NB4 (cell line): ENCODE results near the gene CYB561.
A peak's percentile ranks its signal among the peaks of the same experiment; 100 is the strongest.

ENCODE experiments used
- DNase-seq: peaks from one replicate; pipeline ENCODE4 v3.0.0; 2010; ENCODE audit warnings: low read depth
- H3K4me3 ChIP-seq: one replicate; pipeline ENCODE4 v1.5.1; 2011; ENCODE audit warnings: mild to moderate bottlenecking, low read depth, low read length, moderate library complexity
- CTCF ChIP-seq: IDR thresholded peaks from one replicate; pipeline ENCODE4 v1.5.1; 2012; ENCODE audit warnings: low read depth, low read length
- MAX ChIP-seq: IDR thresholded peaks from 2 replicates; pipeline ENCODE4 v1.6.1; 2011; ENCODE audit warnings: low read depth, low read length
- MYC ChIP-seq: IDR thresholded peaks from 2 replicates; pipeline ENCODE4 v1.6.1; 2011; ENCODE audit warnings: low read depth, low read length
- POLR2A ChIP-seq: IDR thresholded peaks from 2 replicates; pipeline ENCODE4 v1.6.1; 2011; ENCODE audit warnings: mild to moderate bottlenecking; ENCODE audit not compliant: insufficient read length; ENCODE audit errors: extremely low read depth

CYB561 gene

DNA sequence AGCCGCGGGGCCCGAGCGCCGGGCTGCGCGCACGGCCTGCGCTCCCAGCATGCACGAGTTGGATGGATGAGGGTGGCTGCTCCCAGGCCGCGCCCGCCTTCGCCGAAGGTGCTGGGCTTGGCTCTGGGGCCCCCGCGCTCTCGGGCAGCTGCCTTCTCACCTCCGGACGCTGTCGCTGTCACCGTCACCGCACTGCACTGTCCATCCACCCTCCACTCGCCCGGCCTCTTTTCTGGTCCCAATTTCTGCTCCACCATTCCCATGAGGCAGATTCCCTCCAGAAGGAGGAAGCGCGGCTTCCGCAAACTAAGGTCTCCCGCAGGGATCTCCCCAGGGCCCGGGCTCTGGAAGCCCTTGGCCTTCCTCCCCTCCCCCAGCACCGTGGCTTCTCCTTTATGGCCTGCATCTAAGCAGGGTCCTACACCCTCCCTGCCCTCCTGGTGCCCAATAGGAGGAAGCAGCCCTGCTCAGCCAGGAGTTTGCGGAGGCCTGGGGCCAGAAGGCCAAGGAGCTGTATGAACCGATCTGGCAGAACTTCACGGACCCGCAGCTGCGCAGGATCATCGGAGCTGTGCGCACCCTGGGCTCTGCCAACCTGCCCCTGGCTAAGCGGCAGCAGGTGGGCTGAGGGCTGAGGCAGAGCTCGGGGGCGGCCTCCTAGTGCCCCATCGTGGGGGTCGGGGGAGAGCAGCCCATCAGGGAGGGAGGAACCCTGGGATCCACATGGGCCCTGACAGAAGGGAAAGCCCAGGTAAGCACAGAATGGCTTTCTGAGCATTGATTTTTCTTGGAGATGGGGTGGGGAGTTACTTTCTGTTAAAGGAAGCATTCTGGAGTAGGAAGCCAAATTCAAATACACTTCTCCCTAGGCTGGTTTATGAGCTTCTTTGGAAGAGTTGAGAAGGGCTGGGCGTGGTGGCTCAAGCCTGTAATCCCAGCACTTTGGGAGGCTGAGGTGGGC lies 31.7 kb upstream of the CYB561 start:
- DNase-seq, result peak; percentile 62
- no peak for TF ChIP-seq MAX
- TF ChIP-seq POLR2A, result no peak
- TF ChIP-seq CTCF, result no peak
- no peak for TF ChIP-seq MYC
- peak overlapping the region; percentile 21 for H3K4me3 ChIP-seq

DNA sequence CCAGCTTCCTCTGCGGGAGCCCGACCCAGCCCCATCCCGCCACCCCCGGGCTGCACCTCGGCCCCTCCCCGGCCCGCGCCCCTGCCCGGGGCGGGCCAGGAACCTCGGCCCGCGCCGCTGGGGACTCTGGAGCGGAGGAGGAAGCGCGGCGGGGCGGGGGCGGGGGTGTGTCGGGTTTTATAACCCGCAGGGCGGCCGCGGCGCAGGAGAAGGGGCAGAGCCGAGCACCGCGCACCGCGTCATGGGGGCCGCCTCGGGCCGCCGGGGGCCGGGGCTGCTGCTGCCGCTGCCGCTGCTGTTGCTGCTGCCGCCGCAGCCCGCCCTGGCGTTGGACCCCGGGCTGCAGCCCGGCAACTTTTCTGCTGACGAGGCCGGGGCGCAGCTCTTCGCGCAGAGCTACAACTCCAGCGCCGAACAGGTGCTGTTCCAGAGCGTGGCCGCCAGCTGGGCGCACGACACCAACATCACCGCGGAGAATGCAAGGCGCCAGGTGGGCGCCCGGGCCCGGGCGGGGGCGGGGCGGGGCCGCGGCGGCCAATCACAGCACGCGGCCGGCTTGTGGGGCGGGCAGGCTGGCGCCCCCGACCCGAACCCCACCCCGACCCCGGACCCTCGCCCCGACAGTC lies 30.9 kb upstream of the CYB561 start, which contains the start of gene ACE:
TSS of gene ACE (plus strand) at position 208 of the 626 bp plus-strand sequence. CDS start at position 242, 34 bp downstream.
- DNase-seq, result peak; percentile 70
- TF ChIP-seq POLR2A, result no peak
- no peak for TF ChIP-seq CTCF
- TF ChIP-seq MAX, result peak; percentile 33
- H3K4me3 ChIP-seq, result peak within 1 kb of the TSS; percentile 21

DNA sequence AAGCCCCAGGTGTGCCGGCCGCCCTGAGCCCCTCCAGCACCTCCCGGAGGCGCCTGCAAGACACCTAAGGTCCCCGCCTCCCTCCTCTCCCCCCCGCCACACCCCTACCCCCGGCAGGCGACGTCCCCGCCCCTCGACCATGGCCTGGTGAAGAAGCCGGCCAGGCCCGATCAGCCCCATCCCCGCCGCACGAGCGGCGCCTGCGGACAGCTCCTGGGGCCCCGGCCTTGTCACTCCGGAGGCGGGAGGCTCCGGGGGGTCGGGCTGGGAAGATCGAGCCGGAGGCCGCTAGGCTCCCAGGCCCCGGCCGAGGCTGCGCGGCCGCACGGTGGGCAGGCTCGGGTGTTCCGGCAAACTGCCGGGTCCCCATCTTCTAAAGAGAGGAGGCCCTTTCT lies 30.4 kb upstream of the CYB561 start:
- H3K4me3 ChIP-seq, result no peak overlapping the region
- DNase-seq, result no peak
- TF ChIP-seq CTCF, result no peak
- TF ChIP-seq MYC, result no peak
- TF ChIP-seq MAX, result no peak
- TF ChIP-seq POLR2A, result no peak

DNA sequence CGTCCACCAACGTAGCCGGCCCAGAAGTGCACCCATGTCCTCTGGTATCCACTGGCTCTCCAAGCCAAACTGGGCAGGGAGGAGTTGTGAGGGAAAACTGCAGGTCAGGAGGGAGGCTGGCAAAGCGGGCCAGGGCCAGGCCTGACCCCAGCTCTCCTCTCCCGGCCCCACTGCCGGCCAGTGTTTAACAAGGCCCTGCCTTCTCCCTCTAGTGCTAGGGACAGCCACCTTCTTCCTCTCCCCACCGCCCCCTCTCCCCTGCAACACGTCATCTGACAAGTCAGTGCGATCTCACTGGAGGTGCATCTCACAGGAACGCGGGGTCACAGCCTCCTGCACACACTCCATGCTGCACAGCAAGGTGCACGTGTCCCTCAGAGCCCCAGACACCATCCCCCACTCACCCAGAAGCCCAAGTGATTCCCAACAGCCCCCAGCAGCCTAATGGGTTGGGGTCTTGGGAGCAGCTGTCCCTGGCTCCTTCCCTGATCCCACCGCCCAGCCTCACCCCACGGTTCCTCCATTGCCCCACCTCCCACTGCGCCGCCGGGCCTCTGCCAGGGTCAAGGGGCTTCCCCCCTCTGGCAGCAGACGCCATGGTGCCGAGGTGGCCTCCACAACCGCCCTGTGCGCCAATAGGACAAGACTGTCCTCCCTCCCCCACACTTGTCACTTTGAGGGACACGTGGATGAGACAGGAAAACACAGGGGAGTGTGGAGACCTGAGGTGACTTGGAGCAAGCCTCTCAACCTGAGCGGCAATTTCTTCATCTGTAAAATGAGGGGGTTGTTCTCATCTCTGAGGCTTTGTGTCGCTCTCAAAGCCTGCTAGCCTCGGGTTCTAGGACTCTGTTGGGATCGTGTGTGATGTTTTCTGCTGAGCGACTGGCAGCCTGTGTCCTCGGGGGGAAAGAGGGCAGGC lies 29.6 kb upstream of the CYB561 start:
- H3K4me3 ChIP-seq, result no peak overlapping the region
- no peak for TF ChIP-seq CTCF
- no peak for TF ChIP-seq POLR2A
- no peak for TF ChIP-seq MAX
- TF ChIP-seq MYC, result no peak
- no peak for DNase-seq

GRCh38 chr17:63474586-63475460 lies 28.7 kb upstream of the CYB561 start:
- H3K4me3 ChIP-seq, result no peak overlapping the region
- no peak for TF ChIP-seq MYC
- TF ChIP-seq CTCF, result no peak
- no peak for TF ChIP-seq MAX
- TF ChIP-seq POLR2A, result no peak

More at GRCh38 chr17:63474586-63475460, 28.7 kb upstream of the CYB561 start:
- no peak for DNase-seq
